Right atrium auricular region (tissue), 2 donors: ENCODE measurements around the gene NUBPL. TPM values are rescaled to one million over a fixed set of nuclear protein-coding genes. Genes with fewer than 3 reads are reported as not detected.
A peak's percentile ranks its signal among the peaks of the same experiment; 100 is the strongest.

Source experiments
- DNase-seq: peaks from one replicate; pipeline ENCODE4 v3.0.0-alpha.2; 2019; ENCODE audit warnings: low spot score
- H3K27ac ChIP-seq, 2 donors: fragments of 200-600 bp; sonication (generic); 1 replicate in 1 of 2; 2 replicates in 1 of 2; pipeline ENCODE4 v1.5.1; 2016 to 2019
- H3K27me3 ChIP-seq, 2 donors: fragments of 200-600 bp; sonication (generic); one replicate each; pipeline versions ENCODE4 v1.5.1 to v1.6.0; 2017 to 2019
- H3K36me3 ChIP-seq: fragments of 200-600 bp; sonication (generic); one replicate; pipeline ENCODE4 v1.5.1; 2016
- H3K4me1 ChIP-seq, 2 donors: fragments of 200-600 bp; sonication (generic); one replicate each; pipeline versions ENCODE4 v1.5.1 to v1.6.0; 2017 to 2019
- H3K4me3 ChIP-seq, 2 donors: fragments of 200-600 bp; sonication (generic); 1 replicate in 1 of 2; 2 replicates in 1 of 2; pipeline ENCODE4 v1.5.1; 2017 to 2019; ENCODE audit warnings: mild to moderate bottlenecking in 1 of 2, moderate library complexity in 1 of 2
- H3K9me3 ChIP-seq, 2 donors: fragments of 200-600 bp; sonication (generic); one replicate each; pipeline ENCODE4 v1.5.1; 2019
- total RNA-seq, 2 donors: library from RNA; depleted of rRNA; stranded (reverse); fragments of >200 nt; gene quantifications; one replicate each; pipeline ENCODE4 v1.1.0, GENCODE V29; 2016
- TF ChIP-seq, protein P1 (sequence below), 2 donors: fragments of 200-600 bp; sonication (generic); IDR thresholded peaks; one replicate each; pipeline ENCODE4 v1.5.1; 2019; ENCODE audit warnings: antibody characterized with exemption in 2 of 2

Gene NUBPL, protein sequence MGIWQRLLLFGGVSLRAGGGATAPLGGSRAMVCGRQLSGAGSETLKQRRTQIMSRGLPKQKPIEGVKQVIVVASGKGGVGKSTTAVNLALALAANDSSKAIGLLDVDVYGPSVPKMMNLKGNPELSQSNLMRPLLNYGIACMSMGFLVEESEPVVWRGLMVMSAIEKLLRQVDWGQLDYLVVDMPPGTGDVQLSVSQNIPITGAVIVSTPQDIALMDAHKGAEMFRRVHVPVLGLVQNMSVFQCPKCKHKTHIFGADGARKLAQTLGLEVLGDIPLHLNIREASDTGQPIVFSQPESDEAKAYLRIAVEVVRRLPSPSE
- 10 to 100 TPM; 10.7 to 17.8 TPM for total RNA-seq

DNA sequence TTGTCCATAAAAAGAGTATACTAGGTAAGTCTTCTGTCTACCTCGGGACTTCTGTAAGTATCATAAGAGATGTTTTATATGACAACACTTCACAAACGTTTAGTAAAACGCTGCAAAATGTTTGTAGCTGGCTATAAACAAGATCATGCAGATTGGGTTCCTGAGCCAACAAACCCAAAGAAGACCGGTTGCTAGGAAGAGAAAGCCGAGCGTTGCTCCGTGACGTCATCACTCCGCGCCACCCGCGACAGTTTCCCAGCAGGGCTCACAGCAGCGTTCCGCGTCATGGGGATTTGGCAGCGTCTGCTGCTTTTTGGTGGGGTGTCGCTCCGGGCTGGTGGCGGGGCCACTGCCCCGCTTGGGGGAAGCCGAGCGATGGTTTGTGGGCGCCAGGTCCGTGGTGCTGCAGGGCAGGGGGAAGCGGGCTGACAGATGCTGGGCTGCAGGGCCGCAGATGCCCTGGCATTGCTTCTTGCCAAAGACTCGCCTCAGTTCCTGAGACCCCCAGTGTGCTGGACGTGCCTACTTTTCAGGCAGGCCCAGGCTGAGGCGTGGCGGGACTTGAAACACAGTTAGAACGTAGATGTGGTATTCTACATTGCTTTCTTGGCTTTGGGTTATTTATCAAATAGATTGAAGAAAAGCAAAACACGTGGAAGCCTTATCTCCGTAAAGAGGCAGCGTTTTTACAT is at the start of gene NUBPL:
TSS of gene NUBPL (plus strand) at position 250 of the 692 bp plus-strand sequence. CDS start at position 286, 36 bp downstream.
- Histone ChIP-seq H3K27me3 (no peaks in the 10 kb centered on the region), H3K27ac (peak within 1 kb of the TSS; percentile 65 to 82), H3K36me3 (no peaks in the 10 kb centered on the region), H3K9me3 (no peaks in the 10 kb centered on the region), H3K4me1 (peaks cover 0 to 20% of the 10 kb centered on the region in 2 donors), H3K4me3 (peak within 1 kb of the TSS; percentile 63 to 89)
- DNase-seq: peak; percentile 98
- TF ChIP-seq, protein P1, sequence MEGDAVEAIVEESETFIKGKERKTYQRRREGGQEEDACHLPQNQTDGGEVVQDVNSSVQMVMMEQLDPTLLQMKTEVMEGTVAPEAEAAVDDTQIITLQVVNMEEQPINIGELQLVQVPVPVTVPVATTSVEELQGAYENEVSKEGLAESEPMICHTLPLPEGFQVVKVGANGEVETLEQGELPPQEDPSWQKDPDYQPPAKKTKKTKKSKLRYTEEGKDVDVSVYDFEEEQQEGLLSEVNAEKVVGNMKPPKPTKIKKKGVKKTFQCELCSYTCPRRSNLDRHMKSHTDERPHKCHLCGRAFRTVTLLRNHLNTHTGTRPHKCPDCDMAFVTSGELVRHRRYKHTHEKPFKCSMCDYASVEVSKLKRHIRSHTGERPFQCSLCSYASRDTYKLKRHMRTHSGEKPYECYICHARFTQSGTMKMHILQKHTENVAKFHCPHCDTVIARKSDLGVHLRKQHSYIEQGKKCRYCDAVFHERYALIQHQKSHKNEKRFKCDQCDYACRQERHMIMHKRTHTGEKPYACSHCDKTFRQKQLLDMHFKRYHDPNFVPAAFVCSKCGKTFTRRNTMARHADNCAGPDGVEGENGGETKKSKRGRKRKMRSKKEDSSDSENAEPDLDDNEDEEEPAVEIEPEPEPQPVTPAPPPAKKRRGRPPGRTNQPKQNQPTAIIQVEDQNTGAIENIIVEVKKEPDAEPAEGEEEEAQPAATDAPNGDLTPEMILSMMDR (IDR thresholded peaks at IDR 0.05): peak in 1 of 2 donors; percentile 11

DNA sequence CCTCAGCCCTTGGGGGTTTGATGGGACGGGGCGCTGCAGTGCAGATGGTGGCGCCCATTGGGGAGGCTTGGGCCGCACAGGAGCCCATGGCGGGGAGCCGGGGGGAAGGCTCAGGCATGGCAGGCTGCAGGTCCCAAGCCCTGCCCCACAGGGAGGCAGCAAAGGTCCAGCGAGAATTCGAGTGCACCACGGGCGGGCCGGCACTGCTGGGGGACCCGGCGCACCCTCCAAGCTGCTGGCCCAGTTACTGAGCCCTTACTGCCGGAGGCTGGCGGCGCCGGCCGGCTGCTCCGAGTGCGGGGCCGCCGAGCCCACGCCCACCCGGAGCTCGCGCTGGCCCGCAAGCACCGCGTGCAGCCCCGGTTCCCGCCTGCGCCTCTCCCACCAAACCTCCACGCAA is 34.1 kb upstream of the NUBPL start:
- Histone ChIP-seq H3K9me3 (no peaks in the 10 kb centered on the region), H3K27me3 (no peaks in the 10 kb centered on the region), H3K4me3 (no peak overlapping the region), H3K4me1 (no peaks in the 10 kb centered on the region), H3K36me3 (no peaks in the 10 kb centered on the region), H3K27ac (no peak overlapping the region)
- TF ChIP-seq, protein P1 (IDR thresholded peaks at IDR 0.05): no peak
- no peak for DNase-seq

DNA sequence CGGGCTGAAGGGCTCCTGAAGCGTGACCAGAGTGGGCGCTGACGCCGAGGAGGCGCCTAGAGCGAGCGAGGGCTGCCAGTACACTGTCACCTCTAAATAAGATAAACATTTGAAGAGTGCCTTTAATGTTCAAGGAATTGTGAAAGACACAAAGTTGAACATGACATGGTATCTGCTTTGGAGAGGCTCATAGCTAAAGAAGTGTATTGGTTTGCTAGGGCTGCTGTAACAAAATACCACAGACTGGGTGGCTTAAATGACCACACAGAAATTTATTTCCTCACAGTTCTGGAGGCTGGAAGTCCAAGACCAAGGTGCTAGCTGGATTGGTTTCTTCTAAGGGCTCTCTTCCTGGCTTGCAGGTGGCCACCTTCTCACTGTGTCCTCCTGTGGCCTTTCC is 33.7 kb upstream of the NUBPL start:
- Histone ChIP-seq H3K36me3 (no peaks in the 10 kb centered on the region), H3K27ac (no peak overlapping the region), H3K9me3 (no peaks in the 10 kb centered on the region), H3K27me3 (no peaks in the 10 kb centered on the region), H3K4me3 (no peak overlapping the region), H3K4me1 (no peaks in the 10 kb centered on the region)
- no peak for DNase-seq
- TF ChIP-seq, protein P1 (IDR thresholded peaks at IDR 0.05): no peak

DNA sequence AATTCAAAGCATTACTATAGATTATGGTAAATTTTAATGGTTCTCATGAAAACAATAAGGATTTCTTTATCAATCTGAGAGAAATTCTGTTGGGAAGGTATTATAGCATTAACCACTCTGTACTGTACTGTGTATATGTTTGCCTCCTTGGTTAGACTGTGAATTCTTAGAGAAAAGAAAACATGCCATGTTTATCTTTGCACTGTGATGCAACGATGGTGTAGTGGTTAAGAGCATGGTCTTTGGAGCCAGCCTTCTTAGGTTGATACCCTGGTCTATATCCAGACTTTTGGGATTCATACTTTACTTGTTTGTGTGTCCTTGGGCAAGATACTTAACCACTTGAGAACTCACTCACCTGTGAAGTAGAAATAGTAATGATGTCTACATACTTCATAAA is 32.2 kb upstream of the NUBPL start:
- H3K4me3 ChIP-seq: no peak overlapping the region
- no peaks in the 10 kb centered on the region for H3K36me3 ChIP-seq
- TF ChIP-seq, protein P1 (IDR thresholded peaks at IDR 0.05): no peak
- H3K27ac ChIP-seq: no peak overlapping the region
- no peaks in the 10 kb centered on the region for H3K4me1 ChIP-seq
- no peak for DNase-seq
- H3K9me3 ChIP-seq: no peaks in the 10 kb centered on the region
- H3K27me3 ChIP-seq: no peaks in the 10 kb centered on the region

DNA sequence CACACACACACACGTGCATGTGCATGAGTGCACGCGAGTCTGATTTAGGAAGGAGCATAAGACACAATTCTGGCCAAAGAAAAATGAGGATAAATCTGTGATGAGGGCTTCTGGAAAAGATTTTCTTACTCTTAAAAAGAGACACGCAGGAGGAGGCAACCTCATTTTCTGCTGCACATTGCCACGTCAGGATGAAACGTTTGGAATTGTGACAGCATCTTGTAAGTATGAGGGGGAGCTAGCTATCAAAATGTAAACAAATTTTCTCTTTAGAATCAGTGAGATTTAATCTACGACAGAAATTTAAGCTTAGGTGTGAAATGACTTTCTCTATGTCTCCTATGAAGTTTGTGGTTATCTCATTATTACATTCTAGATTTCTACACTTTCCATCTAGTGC is 31.1 kb upstream of the NUBPL start:
- no peak for DNase-seq
- Histone ChIP-seq H3K36me3 (no peaks in the 10 kb centered on the region), H3K27me3 (no peaks in the 10 kb centered on the region), H3K4me1 (no peaks in the 10 kb centered on the region), H3K4me3 (no peak overlapping the region), H3K9me3 (no peaks in the 10 kb centered on the region), H3K27ac (no peak overlapping the region)
- TF ChIP-seq, protein P1 (IDR thresholded peaks at IDR 0.05): no peak
